Progenitor cell of endocrine pancreas (in vitro differentiated cells): ENCODE data around the gene EMC7. TPM values are rescaled to one million over a fixed set of nuclear protein-coding genes. Genes with fewer than 3 reads are reported as not detected.

Experiments
- DNase-seq: peaks from one replicate; pipeline ENCODE4 v3.0.0; 2021; ENCODE audit warnings: low spot score; ENCODE audit not compliant: unreplicated experiment
- H3K27ac Mint-ChIP-seq: 2 replicates; pipeline ENCODE4 v1.8.0; 2021; ENCODE audit warnings: mild to moderate bottlenecking, moderate library complexity, mixed read lengths
- H3K27me3 Mint-ChIP-seq: 2 replicates; pipeline ENCODE4 v1.8.0; 2021; ENCODE audit warnings: mixed read lengths
- H3K36me3 Mint-ChIP-seq: 2 replicates; pipeline ENCODE4 v1.8.0; 2022; ENCODE audit warnings: mixed read lengths; ENCODE audit not compliant: insufficient read depth
- H3K4me1 Mint-ChIP-seq: 2 replicates; pipeline ENCODE4 v1.8.0; 2021; ENCODE audit warnings: low read depth, mixed read lengths
- H3K4me3 Mint-ChIP-seq: 2 replicates; pipeline ENCODE4 v1.8.0; 2021; ENCODE audit warnings: low read depth, mild to moderate bottlenecking, moderate library complexity, mixed read lengths
- H3K9me3 Mint-ChIP-seq: 2 replicates; pipeline ENCODE4 v1.8.0; 2021; ENCODE audit warnings: low read depth, mixed read lengths
- total RNA-seq: library from RNA; stranded (reverse); gene quantifications from 2 replicates; pipeline ENCODE4 v1.2.1, GENCODE V29; 2021
- TF ChIP-seq, protein P1 (sequence below): fragments of 200-600 bp; sonication (generic); IDR thresholded peaks from one replicate; pipeline ENCODE4 v1.5.0; 2021; ENCODE audit warnings: antibody characterized with exemption, mild to moderate bottlenecking; ENCODE audit not compliant: unreplicated experiment

EMC7 gene
- total RNA-seq, 1 donor from 2014 or later, result 32.3 TPM

DNA sequence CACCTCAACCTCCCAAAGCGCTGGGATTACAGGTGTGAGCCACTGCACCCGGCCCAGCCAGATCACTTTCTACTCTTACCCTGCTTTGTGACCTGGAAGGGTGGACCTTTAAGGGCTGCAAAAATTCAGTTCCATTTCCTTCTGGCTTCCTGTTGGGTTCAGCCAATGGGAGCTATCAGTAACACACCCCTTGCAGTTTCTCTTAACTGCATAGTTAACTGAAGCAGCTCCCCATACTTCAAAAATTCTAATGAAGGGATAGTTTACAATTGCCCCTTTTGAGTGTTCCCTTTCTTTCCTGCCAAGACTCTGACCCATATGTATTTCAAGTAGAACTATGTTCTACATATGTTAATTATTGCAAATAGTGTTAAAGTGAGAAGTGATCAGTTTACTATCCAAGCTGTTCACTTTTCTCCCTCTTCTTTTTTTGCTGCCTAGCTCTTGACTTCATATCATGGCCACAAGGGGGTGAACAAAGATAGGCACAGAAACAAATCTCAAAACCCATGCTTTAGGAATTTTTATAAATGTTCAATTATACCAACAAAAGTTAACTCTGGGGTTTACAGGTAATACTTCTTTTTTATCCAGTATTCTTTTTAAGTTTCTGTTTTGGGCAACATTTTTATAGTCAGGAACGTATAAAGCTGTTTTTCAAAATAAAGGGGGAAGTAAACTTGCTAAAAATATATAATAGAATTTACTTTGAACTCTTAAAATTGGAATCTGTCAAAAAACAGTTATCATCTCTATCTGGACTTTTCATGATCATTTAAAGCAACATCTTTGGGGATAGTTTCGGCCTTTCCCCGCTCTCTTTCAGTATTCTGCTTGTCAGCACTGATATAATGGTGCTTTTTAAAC lies 8.4 kb upstream of the EMC7 start:
- TF ChIP-seq, protein P1, sequence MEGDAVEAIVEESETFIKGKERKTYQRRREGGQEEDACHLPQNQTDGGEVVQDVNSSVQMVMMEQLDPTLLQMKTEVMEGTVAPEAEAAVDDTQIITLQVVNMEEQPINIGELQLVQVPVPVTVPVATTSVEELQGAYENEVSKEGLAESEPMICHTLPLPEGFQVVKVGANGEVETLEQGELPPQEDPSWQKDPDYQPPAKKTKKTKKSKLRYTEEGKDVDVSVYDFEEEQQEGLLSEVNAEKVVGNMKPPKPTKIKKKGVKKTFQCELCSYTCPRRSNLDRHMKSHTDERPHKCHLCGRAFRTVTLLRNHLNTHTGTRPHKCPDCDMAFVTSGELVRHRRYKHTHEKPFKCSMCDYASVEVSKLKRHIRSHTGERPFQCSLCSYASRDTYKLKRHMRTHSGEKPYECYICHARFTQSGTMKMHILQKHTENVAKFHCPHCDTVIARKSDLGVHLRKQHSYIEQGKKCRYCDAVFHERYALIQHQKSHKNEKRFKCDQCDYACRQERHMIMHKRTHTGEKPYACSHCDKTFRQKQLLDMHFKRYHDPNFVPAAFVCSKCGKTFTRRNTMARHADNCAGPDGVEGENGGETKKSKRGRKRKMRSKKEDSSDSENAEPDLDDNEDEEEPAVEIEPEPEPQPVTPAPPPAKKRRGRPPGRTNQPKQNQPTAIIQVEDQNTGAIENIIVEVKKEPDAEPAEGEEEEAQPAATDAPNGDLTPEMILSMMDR, result peak; percentile 67
- Mint-ChIP-seq H3K27me3 (no peaks in the 10 kb centered on the region), H3K4me3 (no peak overlapping the region), H3K4me1 (no peaks in the 10 kb centered on the region), H3K36me3 (no peaks in the 10 kb centered on the region), H3K9me3 (no peaks in the 10 kb centered on the region), H3K27ac (no peak overlapping the region)
- no peak for DNase-seq

GRCh38 chr15:34107315-34107714 lies 5.7 kb upstream of the EMC7 start:
- H3K9me3 Mint-ChIP-seq, result no peaks in the 10 kb centered on the region
- DNase-seq, result no peak
- no peak overlapping the region for H3K4me3 Mint-ChIP-seq
- no peaks in the 10 kb centered on the region for H3K4me1 Mint-ChIP-seq
- no peaks in the 10 kb centered on the region for H3K27me3 Mint-ChIP-seq
- no peak overlapping the region for H3K27ac Mint-ChIP-seq
- peaks cover 3% of the 10 kb centered on the region for H3K36me3 Mint-ChIP-seq
- TF ChIP-seq, protein P1, result no peak

DNA sequence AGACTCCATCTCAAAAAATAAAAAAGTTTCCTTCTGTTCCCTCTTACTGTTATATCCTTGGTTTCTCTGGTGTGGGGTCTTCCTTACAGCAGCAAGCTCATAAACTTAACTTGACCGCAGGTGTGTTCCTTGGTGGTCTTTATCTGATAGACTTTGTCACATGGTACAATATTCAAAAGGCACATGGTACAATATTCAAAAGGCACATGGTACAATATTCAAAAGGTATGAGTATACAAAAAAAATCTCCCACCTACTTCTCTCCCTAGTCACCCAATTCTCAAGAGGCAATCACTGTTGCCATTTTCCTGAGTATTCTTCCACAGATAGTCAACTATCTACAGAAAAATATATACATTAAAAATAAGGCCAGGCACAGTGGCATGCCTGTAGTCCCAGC lies 4.8 kb upstream of the EMC7 start:
- Mint-ChIP-seq H3K9me3 (no peaks in the 10 kb centered on the region), H3K4me3 (no peak overlapping the region), H3K27me3 (no peaks in the 10 kb centered on the region), H3K4me1 (peaks cover 4% of the 10 kb centered on the region), H3K27ac (no peak overlapping the region), H3K36me3 (peaks cover 3% of the 10 kb centered on the region)
- TF ChIP-seq, protein P1, result no peak
- no peak for DNase-seq

- H3K9me3 Mint-ChIP-seq, result no peaks in the 10 kb centered on the region
These were observed 688 bp upstream of the EMC7 start for GRCh38 chr15:34102175-34102925.

GRCh38 chr15:34099914-34100313 lies 1.7 kb downstream of the EMC7 start:
- Mint-ChIP-seq H3K36me3 (peaks cover 6% of the 10 kb centered on the region), H3K27me3 (no peaks in the 10 kb centered on the region), H3K27ac (no peak overlapping the region), H3K9me3 (no peaks in the 10 kb centered on the region), H3K4me3 (peak overlapping the region; percentile 42), H3K4me1 (peaks cover 12% of the 10 kb centered on the region)
- TF ChIP-seq, protein P1, result no peak
- DNase-seq, result no peak

More at GRCh38 chr15:34102175-34102925, 688 bp upstream of the EMC7 start:
- Mint-ChIP-seq H3K4me3 (peak overlapping the region; percentile 100), H3K27me3 (no peaks in the 10 kb centered on the region), H3K36me3 (peaks cover 5% of the 10 kb centered on the region), H3K27ac (peak overlapping the region; percentile 99), H3K4me1 (peaks cover 12% of the 10 kb centered on the region)
- TF ChIP-seq, protein P1, result no peak
- no peak for DNase-seq
